ENCODE measurements around the gene PRKCA. TPM values are rescaled to one million over a fixed set of nuclear protein-coding genes. Genes with fewer than 3 reads are reported as not detected.

PRKCA gene
- polyA plus RNA-seq, 2 of the 4 experiments (the other 2 are of a cell fraction): 28.8 to 65.0 TPM

DNA sequence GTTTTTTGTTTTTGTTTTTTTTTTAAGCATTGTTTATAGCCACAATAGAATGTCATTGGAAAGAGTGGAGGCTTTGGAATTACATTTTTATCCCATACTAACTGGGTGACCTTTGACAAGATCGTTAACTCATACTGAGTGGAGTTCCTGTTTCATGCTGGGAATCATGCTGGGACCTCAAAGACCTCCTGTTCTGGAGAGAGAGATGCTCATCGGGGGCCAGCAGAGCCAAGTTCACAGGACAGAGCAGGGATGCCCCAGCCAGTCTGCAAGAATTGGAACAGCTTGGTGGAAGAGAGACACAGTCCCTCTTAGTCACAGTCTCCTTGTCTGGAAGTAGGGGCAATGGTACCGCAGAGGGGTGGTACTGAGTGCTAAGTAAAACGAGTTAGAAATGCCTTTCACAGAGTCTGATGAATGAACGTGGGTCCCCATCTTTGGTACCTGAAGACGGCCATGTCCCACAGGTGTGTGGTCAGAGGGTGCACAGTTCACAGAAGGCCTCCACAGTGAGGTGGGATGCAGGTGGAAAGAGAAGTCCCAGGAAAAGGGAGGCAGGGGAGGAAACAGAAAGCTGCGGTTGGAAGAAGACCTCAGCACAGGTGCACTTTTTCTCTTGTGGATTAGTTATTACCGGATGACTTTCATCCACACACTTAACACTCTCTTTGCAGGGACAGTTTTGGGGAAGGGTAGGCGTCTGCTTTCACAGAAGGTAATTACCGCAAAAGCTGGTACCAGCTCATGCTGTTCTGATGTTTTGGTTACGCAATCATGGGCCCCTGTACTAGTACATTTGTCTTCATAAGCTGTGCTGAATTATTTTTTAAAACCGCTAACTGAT, 147.8 kb downstream of the PRKCA start:
- ATAC-seq: no peak; a peak in 2 of 6 replicates
- WGBS (ENCODE audit: missing lambda C conversion rate): 90% methylated on average over 12 of the region's 12 CpGs
- ChIA-PET POLR2A (no interaction called here), CTCF (interaction anchor here (0.5 to 1.2 kb wide), 4 partner anchors 12 to 60 kb away, joined by 3 read pairs; no protein-coding TSS in a partner anchor)
- Histone ChIP-seq H3K9me3 (no peaks in the 10 kb centered on the region), H3K4me2 (no peak overlapping the region), H3K4me3 (no peak overlapping the region), H3K4me1 (peaks cover 43% of the 10 kb centered on the region), H3K27ac (peak overlapping the region in 1 of 2 experiments; percentile 24; a peak in 1 of 6 replicates)
- no peak for DNase-seq (ENCODE audit: low read depth in 1 of 2, low spot score in 1 of 2)
- TF ChIP-seq FOXS1 (CRISPR knock-in tag; IDR thresholded peaks at IDR 0.05): no peak
- TF ChIP-seq CEBPB (IDR thresholded peaks at IDR 0.05): peak; percentile 70 to 89
- no peak for FAIRE-seq

GRCh38 chr17:66450852-66451158, 148.4 kb downstream of the PRKCA start:
- DNase-seq (ENCODE audit: low read depth in 1 of 2, low spot score in 1 of 2): no peak
- FAIRE-seq: no peak
- no peak for TF ChIP-seq MAX (IDR thresholded peaks at IDR 0.05)
- WGBS (ENCODE audit: missing lambda C conversion rate): 95% methylated on average over 1 of the region's 1 CpG
- ChIA-PET POLR2A (no interaction called here), CTCF (no interaction called here)
- H3K9me3 ChIP-seq: no peaks in the 10 kb centered on the region
- H3K4me3 ChIP-seq: no peak overlapping the region
- H3K27ac ChIP-seq: 0 out of 6 replicates have a peak overlapping the region, but pooled peaks of 1 of the 2 experiments have one; percentile 24
- no peak overlapping the region for H3K4me2 ChIP-seq
- peaks cover 49% of the 10 kb centered on the region for H3K4me1 ChIP-seq
- ATAC-seq: no peak

DNA sequence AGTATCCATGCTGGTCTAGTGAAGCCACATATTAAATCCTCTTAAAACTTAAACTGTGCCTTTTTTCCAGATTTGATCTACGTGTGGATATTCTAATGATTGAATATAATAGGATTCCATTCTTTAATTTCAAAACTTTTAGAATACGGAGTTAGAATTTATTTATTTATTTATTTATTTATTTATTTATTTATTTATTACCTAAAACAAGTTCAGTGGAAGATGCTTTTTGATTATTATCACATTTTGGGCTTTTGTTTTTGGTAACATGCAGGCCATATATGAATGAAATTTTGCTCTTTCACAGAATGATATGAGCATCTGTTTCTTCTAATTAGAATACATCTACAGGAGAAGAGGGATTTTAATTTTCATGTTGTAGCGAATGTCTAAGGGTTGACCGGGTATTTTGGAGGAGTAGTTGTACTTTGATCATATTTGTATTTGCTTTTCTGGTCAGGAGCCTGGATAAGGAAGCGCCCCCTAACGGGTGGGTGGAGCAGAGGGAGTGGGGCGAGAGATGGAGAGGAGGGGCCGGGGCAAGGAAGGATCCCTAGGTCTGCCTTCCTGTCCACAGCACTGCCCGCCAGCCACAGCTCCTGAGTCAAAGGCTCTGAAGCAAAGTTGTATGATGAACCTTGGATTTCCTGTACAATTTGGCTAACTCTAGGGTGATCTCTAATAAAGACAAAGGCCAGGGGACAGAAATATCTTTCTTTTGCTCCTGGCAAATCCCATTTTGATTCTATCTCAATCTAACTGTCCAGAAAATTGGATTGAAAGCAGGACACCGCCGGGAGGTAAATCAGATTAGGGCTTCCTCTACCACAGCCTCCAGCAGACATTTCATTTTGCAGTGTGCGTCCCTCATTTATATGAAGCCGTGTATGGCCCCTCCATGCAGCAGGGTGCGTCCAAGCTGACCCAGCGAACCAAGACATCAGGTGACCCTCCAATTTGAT, 149.1 kb downstream of the PRKCA start:
- CTCF ChIA-PET: no interaction called here
- ATAC-seq (peak; percentile 62 to 83; a peak in 5 of 6 replicates), FAIRE-seq (no peak), DNase-seq (ENCODE audit: low read depth in 1 of 2, low spot score in 1 of 2) (peak; percentile 62)
- Histone ChIP-seq H3K4me1 (peaks cover 49% of the 10 kb centered on the region), H3K4me2 (peak overlapping the region; percentile 4; the same call in 1 of the 3 replicates), H3K4me3 (no peak overlapping the region), H3K9me3 (no peaks in the 10 kb centered on the region), H3K27ac (peak overlapping the region in 1 of 2 experiments; percentile 70; a peak in 3 of 6 replicates)
- WGBS (ENCODE audit: missing lambda C conversion rate): 66% methylated on average over 15 of the region's 15 CpGs
- POLR2A ChIA-PET: no interaction called here
- TF ChIP-seq EHF (CRISPR knock-in tag; IDR thresholded peaks at IDR 0.05) (no peak), RFX5 (IDR thresholded peaks at IDR 0.05) (no peak), KDM1A (IDR thresholded peaks at IDR 0.05; ENCODE audit: low read depth) (no peak), ZSCAN20 (CRISPR knock-in tag; IDR thresholded peaks at IDR 0.05) (no peak), HMGXB4 (CRISPR knock-in tag; IDR thresholded peaks at IDR 0.05; ENCODE audit: borderline replicate concordance) (no peak), TP53 (CRISPR knock-in tag; IDR thresholded peaks at IDR 0.05) (no peak), HDAC2 (IDR thresholded peaks at IDR 0.05) (no peak), SMC3 (IDR thresholded peaks at IDR 0.05) (peak; percentile 41; the same call in 2 of the 3 replicates), HOXB5 (CRISPR knock-in tag; IDR thresholded peaks at IDR 0.05) (no peak), EP300 (IDR thresholded peaks at IDR 0.05) (no peak), CTCF (IDR thresholded peaks at IDR 0.05) (peak; percentile 52), HOXA7 (CRISPR knock-in tag; IDR thresholded peaks at IDR 0.05) (no peak), POLR2A (IDR thresholded peaks at IDR 0.05; ENCODE audit: low read length) (no peak), CHD4 (IDR thresholded peaks at IDR 0.05; ENCODE audit: borderline replicate concordance) (no peak), ZFP36 (IDR thresholded peaks at IDR 0.05; ENCODE audit: borderline replicate concordance, partially characterized antibody) (no peak), CBX8 (IDR thresholded peaks at IDR 0.05) (no peak), ZC3H11A (IDR thresholded peaks at IDR 0.05) (peak; percentile 99), ELK1 (IDR thresholded peaks at IDR 0.05; ENCODE audit: low read depth, low read length) (no peak), NFE2L2 (conservative IDR thresholded peaks at IDR 0.05; ENCODE audit: low read length) (no peak), ZNF302 (CRISPR knock-in tag; IDR thresholded peaks at IDR 0.05) (no peak), MAX (IDR thresholded peaks at IDR 0.05) (no peak), GATA3 (IDR thresholded peaks at IDR 0.05; ENCODE audit: borderline replicate concordance) (no peak), RARB (CRISPR knock-in tag; IDR thresholded peaks at IDR 0.05) (no peak), CHD2 (IDR thresholded peaks at IDR 0.05; ENCODE audit: low read length, partially characterized antibody) (no peak), NPAS2 (CRISPR knock-in tag; IDR thresholded peaks at IDR 0.05; ENCODE audit: borderline replicate concordance) (no peak)
